HepG2 (cell line): ENCODE data around the gene TCF12. TPM values are rescaled to one million over a fixed set of nuclear protein-coding genes. Genes with fewer than 3 reads are reported as not detected.

Experiments used
- BHLHE40 ChIP-seq: IDR thresholded peaks from 2 replicates; pipeline ENCODE4 v1.6.1; 2011; ENCODE audit warnings: low read length, improper control_type of control experiment
- CEBPB ChIP-seq: IDR thresholded peaks from 2 replicates; pipeline ENCODE4 v1.6.1; 2011; ENCODE audit warnings: low read depth, low read length, improper control_type of control experiment, borderline replicate concordance
- KDM6A ChIP-seq: IDR thresholded peaks from 2 replicates; pipeline ENCODE4 v1.6.1; 2016; ENCODE audit warnings: low read depth
- MIER2 ChIP-seq: IDR thresholded peaks from 2 replicates; pipeline ENCODE4 v1.6.1; 2016; ENCODE audit warnings: missing biosample characterization, missing genetic modification reagents
- NFE2 ChIP-seq: sonication (generic); formaldehyde crosslinking; IDR thresholded peaks from 2 replicates; pipeline ENCODE4 v1.4.0; 2020; ENCODE audit warnings: missing genetic modification reagents
- RELA ChIP-seq: sonication (generic); formaldehyde crosslinking; IDR thresholded peaks from 2 replicates; pipeline ENCODE4 v1.4.0; 2020; ENCODE audit warnings: missing genetic modification reagents
- TMF1 ChIP-seq: sonication (generic); formaldehyde crosslinking; IDR thresholded peaks from 2 replicates; pipeline ENCODE4 v1.8.1; 2022; ENCODE audit warnings: low read depth, missing genetic modification reagents
- XBP1 ChIP-seq: sonication (generic); formaldehyde crosslinking; IDR thresholded peaks from 2 replicates; pipeline ENCODE4 v1.5.0; 2020; ENCODE audit warnings: missing genetic modification reagents
- ZNF17 ChIP-seq: sonication (generic); formaldehyde crosslinking; IDR thresholded peaks from 2 replicates; pipeline ENCODE4 v1.5.0; 2020; ENCODE audit warnings: mild to moderate bottlenecking, missing genetic modification reagents
- ZNF253 ChIP-seq: sonication (generic); formaldehyde crosslinking; IDR thresholded peaks from 2 replicates; pipeline ENCODE4 v1.8.0; 2022; ENCODE audit warnings: mild to moderate bottlenecking, missing genetic modification reagents, borderline replicate concordance
- ZNF296 ChIP-seq: sonication (generic); formaldehyde crosslinking; conservative IDR thresholded peaks from 2 replicates; pipeline ENCODE4 v1.5.0; 2020; ENCODE audit warnings: mild to moderate bottlenecking, missing genetic modification reagents
- ZNF329 ChIP-seq: sonication (generic); formaldehyde crosslinking; IDR thresholded peaks from 2 replicates; pipeline ENCODE4 v1.9.0; 2021; ENCODE audit warnings: low read depth, mild to moderate bottlenecking, missing genetic modification reagents
- ZNF564 ChIP-seq: sonication (generic); formaldehyde crosslinking; IDR thresholded peaks from 2 replicates; pipeline ENCODE4 v1.8.1; 2023; ENCODE audit warnings: mild to moderate bottlenecking, missing genetic modification reagents
- ZNF605 ChIP-seq: sonication (generic); formaldehyde crosslinking; IDR thresholded peaks from 2 replicates; pipeline ENCODE4 v1.8.0; 2022; ENCODE audit warnings: mild to moderate bottlenecking, missing genetic modification reagents
- ZNF660 ChIP-seq: sonication (generic); formaldehyde crosslinking; IDR thresholded peaks from 2 replicates; pipeline ENCODE4 v1.5.1; 2020; ENCODE audit warnings: mild to moderate bottlenecking, low read depth, missing genetic modification reagents, borderline replicate concordance
- ZNF674 ChIP-seq: sonication (generic); formaldehyde crosslinking; IDR thresholded peaks from 2 replicates; pipeline ENCODE4 v1.5.0; 2020; ENCODE audit warnings: low read depth, mild to moderate bottlenecking, missing genetic modification reagents
- ZSCAN21 ChIP-seq: sonication (generic); formaldehyde crosslinking; IDR thresholded peaks from 2 replicates; pipeline ENCODE4 v1.8.0; 2022; ENCODE audit warnings: mild to moderate bottlenecking, missing genetic modification reagents, moderate library complexity, borderline replicate concordance
- polyA plus RNA-seq, 8 experiments: library from polyadenylated mRNA; depleted of rRNA in 3 of 8; stranded (reverse) in 7 of 8; unstranded in 1 of 8; fragments of >200 nt; fragmentation: Illumina TruSeq in 4 of 8; extraction: Trizol in 4 of 8; gene quantifications; 2 replicates each; pipeline versions ENCODE4 v1.2.1 to v1.2.3, GENCODE V29; 2011 to 2016; ENCODE audit warnings: low read depth in 4 of 8, missing spikeins in 1 of 8, mixed read lengths in 1 of 8; ENCODE audit not compliant: insufficient read depth in 1 of 8
- total RNA-seq, 5 experiments: library from RNA; depleted of rRNA; stranded (reverse); fragments of >200 nt; fragmentation: Illumina TruSeq; extraction: Trizol; gene quantifications; 2 replicates each; pipeline ENCODE4 v1.2.3, GENCODE V29; 2016; ENCODE audit warnings: low read depth in 1 of 5
- TF ChIP-seq, protein P1 (sequence below): sonication (generic); formaldehyde crosslinking; IDR thresholded peaks from 2 replicates; pipeline ENCODE4 v1.4.0; 2020; ENCODE audit warnings: missing genetic modification reagents
- TF ChIP-seq, protein P2 (sequence below): sonication (generic); formaldehyde crosslinking; IDR thresholded peaks from 2 replicates; pipeline ENCODE4 v1.4.0; 2020; ENCODE audit warnings: missing genetic modification reagents; ENCODE audit errors: not compliant biosample characterization
- TF ChIP-seq, protein P3 (sequence below): sonication (generic); formaldehyde crosslinking; IDR thresholded peaks from 2 replicates; pipeline ENCODE4 v1.5.1; 2020; ENCODE audit warnings: mild to moderate bottlenecking, missing genetic modification reagents, moderate library complexity
- TF ChIP-seq, protein P4 (sequence below): sonication (generic); formaldehyde crosslinking; IDR thresholded peaks from 2 replicates; pipeline ENCODE4 v1.4.0; 2020; ENCODE audit warnings: missing genetic modification reagents

Gene TCF12
- total and polyA plus RNA-seq, 2 of the 13 experiments (the other 11 are each of a cell fraction or from before 2014, with no cell fraction given), result 48.6 to 51.1 TPM

DNA sequence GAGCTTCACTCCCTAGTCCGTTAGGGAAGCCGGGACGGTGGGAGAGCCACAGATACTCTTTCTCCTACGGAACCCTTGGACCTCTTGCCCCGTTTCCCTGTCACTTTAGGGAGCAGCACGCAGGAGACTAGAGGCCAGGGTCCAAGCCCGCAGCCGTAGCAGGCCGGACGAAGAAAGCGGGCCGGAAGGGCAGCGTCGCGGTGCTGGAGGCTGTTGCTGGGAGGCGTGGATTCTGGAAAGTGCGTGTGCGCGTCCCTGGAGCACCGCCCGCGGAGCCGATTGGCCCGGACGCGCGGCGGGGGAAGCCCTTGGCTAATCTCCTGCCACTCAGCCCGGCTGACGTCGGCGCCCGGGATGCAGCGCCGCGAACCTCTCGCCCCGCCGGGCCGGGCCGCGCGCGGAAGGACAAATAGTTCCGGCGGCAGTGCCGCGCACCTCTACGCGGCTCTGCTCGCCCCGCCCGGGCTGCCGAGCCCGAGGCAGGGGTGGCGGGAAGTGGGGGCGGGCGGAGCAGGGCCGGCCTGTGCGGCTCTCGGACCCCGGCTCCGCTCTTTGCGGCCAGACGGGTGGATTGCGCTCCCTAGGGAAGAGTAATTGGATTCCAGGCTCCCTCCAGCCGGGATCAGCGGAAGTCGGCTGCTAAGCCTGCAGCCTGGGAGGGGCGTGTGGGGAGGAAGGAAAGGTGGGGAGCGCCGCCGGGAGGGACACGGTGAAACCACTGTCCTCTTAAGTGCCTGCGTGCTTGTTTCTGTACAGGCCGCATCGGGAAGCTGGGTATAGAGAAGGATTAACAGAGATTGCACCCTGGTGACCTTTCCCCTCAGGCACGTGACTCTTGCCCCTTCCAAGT lies 31.3 kb upstream of the TCF12 start (continued):
- TF ChIP-seq, protein P1, sequence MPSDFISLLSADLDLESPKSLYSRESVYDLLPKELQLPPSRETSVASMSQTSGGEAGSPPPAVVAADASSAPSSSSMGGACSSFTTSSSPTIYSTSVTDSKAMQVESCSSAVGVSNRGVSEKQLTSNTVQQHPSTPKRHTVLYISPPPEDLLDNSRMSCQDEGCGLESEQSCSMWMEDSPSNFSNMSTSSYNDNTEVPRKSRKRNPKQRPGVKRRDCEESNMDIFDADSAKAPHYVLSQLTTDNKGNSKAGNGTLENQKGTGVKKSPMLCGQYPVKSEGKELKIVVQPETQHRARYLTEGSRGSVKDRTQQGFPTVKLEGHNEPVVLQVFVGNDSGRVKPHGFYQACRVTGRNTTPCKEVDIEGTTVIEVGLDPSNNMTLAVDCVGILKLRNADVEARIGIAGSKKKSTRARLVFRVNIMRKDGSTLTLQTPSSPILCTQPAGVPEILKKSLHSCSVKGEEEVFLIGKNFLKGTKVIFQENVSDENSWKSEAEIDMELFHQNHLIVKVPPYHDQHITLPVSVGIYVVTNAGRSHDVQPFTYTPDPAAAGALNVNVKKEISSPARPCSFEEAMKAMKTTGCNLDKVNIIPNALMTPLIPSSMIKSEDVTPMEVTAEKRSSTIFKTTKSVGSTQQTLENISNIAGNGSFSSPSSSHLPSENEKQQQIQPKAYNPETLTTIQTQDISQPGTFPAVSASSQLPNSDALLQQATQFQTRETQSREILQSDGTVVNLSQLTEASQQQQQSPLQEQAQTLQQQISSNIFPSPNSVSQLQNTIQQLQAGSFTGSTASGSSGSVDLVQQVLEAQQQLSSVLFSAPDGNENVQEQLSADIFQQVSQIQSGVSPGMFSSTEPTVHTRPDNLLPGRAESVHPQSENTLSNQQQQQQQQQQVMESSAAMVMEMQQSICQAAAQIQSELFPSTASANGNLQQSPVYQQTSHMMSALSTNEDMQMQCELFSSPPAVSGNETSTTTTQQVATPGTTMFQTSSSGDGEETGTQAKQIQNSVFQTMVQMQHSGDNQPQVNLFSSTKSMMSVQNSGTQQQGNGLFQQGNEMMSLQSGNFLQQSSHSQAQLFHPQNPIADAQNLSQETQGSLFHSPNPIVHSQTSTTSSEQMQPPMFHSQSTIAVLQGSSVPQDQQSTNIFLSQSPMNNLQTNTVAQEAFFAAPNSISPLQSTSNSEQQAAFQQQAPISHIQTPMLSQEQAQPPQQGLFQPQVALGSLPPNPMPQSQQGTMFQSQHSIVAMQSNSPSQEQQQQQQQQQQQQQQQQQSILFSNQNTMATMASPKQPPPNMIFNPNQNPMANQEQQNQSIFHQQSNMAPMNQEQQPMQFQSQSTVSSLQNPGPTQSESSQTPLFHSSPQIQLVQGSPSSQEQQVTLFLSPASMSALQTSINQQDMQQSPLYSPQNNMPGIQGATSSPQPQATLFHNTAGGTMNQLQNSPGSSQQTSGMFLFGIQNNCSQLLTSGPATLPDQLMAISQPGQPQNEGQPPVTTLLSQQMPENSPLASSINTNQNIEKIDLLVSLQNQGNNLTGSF, result peak; percentile 83
- TF ChIP-seq ZNF17 (CRISPR knock-in tag) (0 out of 2 replicates have a peak, but pooled peaks have one; percentile 5), ZNF253 (CRISPR knock-in tag) (peak; percentile 70; the same call in 1 of the 2 replicates), NFE2 (CRISPR knock-in tag) (no peak), ZNF660 (CRISPR knock-in tag) (no peak; the same call in 1 of the 2 replicates), MIER2 (CRISPR knock-in tag) (0 out of 2 replicates have a peak, but pooled peaks have one; percentile 19), XBP1 (CRISPR knock-in tag) (no peak), ZNF329 (CRISPR knock-in tag) (peak; percentile 85; the same call in 1 of the 2 replicates), TMF1 (CRISPR knock-in tag) (peak; percentile 77), ZNF605 (no peak; the same call in 1 of the 2 replicates), ZSCAN21 (CRISPR knock-in tag) (peak; percentile 93), ZNF674 (CRISPR knock-in tag) (no peak), ZNF296 (CRISPR knock-in tag) (no peak), KDM6A (no peak), CEBPB (peak; percentile 58; the same call in 1 of the 2 replicates), RELA (CRISPR knock-in tag) (no peak; the same call in none of the 2 replicates), ZNF564 (CRISPR knock-in tag) (peak; percentile 94), BHLHE40 (peak; percentile 92)
- TF ChIP-seq, protein P2, sequence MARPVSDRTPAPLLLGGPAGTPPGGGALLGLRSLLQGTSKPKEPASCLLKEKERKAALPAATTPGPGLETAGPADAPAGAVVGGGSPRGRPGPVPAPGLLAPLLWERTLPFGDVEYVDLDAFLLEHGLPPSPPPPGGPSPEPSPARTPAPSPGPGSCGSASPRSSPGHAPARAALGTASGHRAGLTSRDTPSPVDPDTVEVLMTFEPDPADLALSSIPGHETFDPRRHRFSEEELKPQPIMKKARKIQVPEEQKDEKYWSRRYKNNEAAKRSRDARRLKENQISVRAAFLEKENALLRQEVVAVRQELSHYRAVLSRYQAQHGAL, result peak; percentile 83
- TF ChIP-seq, protein P3, sequence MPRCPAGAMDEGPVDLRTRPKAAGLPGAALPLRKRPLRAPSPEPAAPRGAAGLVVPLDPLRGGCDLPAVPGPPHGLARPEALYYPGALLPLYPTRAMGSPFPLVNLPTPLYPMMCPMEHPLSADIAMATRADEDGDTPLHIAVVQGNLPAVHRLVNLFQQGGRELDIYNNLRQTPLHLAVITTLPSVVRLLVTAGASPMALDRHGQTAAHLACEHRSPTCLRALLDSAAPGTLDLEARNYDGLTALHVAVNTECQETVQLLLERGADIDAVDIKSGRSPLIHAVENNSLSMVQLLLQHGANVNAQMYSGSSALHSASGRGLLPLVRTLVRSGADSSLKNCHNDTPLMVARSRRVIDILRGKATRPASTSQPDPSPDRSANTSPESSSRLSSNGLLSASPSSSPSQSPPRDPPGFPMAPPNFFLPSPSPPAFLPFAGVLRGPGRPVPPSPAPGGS (CRISPR knock-in tag), result peak; percentile 95
- TF ChIP-seq, protein P4, sequence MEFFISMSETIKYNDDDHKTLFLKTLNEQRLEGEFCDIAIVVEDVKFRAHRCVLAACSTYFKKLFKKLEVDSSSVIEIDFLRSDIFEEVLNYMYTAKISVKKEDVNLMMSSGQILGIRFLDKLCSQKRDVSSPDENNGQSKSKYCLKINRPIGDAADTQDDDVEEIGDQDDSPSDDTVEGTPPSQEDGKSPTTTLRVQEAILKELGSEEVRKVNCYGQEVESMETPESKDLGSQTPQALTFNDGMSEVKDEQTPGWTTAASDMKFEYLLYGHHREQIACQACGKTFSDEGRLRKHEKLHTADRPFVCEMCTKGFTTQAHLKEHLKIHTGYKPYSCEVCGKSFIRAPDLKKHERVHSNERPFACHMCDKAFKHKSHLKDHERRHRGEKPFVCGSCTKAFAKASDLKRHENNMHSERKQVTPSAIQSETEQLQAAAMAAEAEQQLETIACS, result peak; percentile 73; the same call in 1 of the 2 replicates
